GM12864 (cell line): Measurements from ENCODE around the gene ARHGAP19.

ENCODE experiments used
- DNase-seq: peaks from one replicate; pipeline ENCODE4 v3.0.0-alpha.2; 2011; ENCODE audit warnings: low read depth
- H3K4me3 ChIP-seq: 2 replicates; pipeline ENCODE4 v1.5.1; 2011; ENCODE audit warnings: mild to moderate bottlenecking, low read depth, low read length, control low read depth
- CTCF ChIP-seq: IDR thresholded peaks from 2 replicates; pipeline ENCODE4 v1.5.1; 2011; ENCODE audit warnings: low read depth, mild to moderate bottlenecking, moderate library complexity, low read length, control low read depth, inconsistent platforms; ENCODE audit errors: missing control alignments

ARHGAP19 gene

GRCh38 chr10:97329766-97330165 is 37.3 kb upstream of the ARHGAP19 start:
- TF ChIP-seq CTCF = no peak
- no peak for DNase-seq
- H3K4me3 ChIP-seq = no peak overlapping the region

DNA sequence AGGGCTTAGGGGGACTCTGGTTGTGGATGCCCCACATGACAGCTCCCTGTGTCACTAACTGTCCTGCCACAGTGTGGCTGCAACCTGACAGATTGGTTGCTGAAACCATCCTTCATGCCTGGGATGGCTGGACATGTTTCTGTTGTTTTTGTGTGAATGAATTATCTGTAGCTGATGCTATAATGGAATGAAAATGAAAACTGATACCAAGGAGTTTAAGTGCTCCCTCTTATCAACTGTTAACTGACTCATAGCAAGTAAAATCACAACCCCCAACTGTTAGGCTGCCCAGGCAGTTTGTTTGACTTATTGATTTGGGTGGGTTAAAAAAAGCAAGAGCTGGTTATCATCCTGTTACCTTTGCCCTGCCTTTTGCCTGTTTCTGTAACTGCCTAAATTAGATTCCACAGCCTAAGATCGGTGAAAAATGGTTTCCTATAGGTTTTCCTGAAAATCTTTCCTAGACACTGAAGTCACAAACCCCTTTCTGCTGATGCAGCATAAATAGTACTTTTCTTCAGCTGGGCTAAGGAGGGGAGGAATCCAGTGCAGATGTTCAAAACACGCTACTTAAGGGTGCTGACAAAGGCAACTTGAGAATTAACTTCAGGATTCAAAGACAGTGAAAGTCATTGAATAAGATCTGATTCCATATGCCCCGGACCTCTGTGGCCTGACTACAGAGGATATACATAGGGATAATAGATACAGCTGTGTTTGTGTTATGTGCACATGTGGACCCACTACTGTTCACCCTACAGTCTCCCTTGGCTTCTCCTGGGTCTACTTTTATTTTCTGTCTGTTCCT is 36.4 kb upstream of the ARHGAP19 start:
- H3K4me3 ChIP-seq = no peak overlapping the region
- no peak for TF ChIP-seq CTCF
- DNase-seq = no peak

- H3K4me3 ChIP-seq = no peak overlapping the region
- no peak for TF ChIP-seq CTCF
- DNase-seq = no peak
Measured at GRCh38 chr10:97327348-97328294, 35.2 kb upstream of the ARHGAP19 start.

DNA sequence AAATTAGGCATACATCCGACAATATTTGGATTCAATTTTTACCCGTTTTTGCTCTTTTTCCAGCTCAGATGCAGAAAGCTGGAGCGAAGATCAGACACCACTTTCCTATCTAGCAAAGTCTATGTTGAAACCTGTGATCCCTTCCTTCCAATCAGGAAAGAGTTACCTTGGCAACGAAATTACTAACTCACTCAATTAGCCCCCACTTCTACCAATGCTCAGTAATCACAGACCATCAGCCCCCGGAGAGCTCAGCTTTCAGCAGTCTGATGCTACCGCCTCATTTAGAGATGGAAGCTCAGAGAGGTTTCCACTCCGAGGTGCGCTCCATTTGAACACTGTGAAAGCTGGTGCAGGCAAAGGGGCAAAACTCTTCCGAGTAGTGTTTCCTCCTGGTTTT is 33.3 kb upstream of the ARHGAP19 start:
- TF ChIP-seq CTCF = no peak
- DNase-seq = no peak
- no peak overlapping the region for H3K4me3 ChIP-seq

DNA sequence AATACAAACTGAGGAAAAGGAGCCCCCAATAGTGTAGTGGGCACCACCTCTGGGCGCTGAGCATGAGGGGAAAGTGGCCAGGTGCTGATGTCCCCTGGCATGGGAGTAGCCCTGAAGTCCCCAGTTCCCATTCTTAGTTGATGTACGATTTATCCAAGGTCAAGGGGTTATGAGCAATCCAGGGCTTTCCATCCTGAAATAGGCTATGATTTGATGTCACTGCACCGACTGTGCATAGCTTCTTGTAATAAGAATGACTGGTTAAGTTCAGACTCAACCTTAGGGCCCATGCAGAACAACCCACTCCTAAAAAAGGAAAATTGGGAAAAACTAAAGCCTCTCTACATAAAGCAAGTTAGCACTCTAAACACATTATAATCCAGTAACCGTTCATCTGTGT is 31.1 kb upstream of the ARHGAP19 start:
- DNase-seq = no peak
- H3K4me3 ChIP-seq = no peak overlapping the region
- no peak for TF ChIP-seq CTCF

DNA sequence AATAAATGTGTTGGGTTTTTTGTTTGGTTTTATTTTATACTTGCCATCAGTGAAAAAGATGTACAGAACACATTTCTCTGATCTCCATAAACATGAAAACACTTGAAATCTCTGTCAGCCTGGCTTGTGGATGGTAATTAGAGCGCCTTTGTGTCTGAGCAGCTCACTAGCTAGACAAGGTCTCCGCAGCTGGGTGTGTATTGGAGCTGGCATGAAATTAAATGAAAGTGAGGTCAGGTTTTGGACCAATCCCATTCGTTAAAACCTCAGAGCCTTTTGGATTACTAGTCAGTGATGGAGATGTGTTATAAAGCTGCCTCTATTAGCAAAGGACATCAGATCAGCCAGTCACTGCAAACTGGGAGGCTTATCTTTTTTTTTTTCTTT is 29.4 kb upstream of the ARHGAP19 start:
- no peak for DNase-seq
- no peak overlapping the region for H3K4me3 ChIP-seq
- no peak for TF ChIP-seq CTCF
